HEK293 (cell line): ENCODE results near the gene PTPRF.

ENCODE experiments used
- MYNN ChIP-seq: fragments of 450-650 bp; formaldehyde crosslinking; IDR thresholded peaks from 2 replicates; pipeline ENCODE4 v1.5.1; 2016; ENCODE audit warnings: missing biosample characterization, missing genetic modification characterization, borderline replicate concordance
- RBAK ChIP-seq: fragments of 450-650 bp; formaldehyde crosslinking; IDR thresholded peaks from 2 replicates; pipeline ENCODE4 v1.5.1; 2016; ENCODE audit warnings: missing biosample characterization, missing genetic modification characterization
- SP2 ChIP-seq: fragments of 450-650 bp; formaldehyde crosslinking; IDR thresholded peaks from 2 replicates; pipeline ENCODE4 v1.5.1; 2016; ENCODE audit warnings: missing biosample characterization, missing genetic modification characterization
- TCF7L2 ChIP-seq: IDR thresholded peaks from 2 replicates; pipeline ENCODE4 v1.6.1; 2011; ENCODE audit warnings: low read depth, mild to moderate bottlenecking, inconsistent platforms, low read length, moderate library complexity, borderline replicate concordance
- ZBTB1 ChIP-seq: fragments of 450-650 bp; formaldehyde crosslinking; IDR thresholded peaks from 2 replicates; pipeline ENCODE4 v1.5.1; 2016; ENCODE audit warnings: missing biosample characterization, missing genetic modification characterization
- ZNF184 ChIP-seq: fragments of 450-650 bp; IDR thresholded peaks from 2 replicates; pipeline ENCODE4 v1.5.1; 2018; ENCODE audit warnings: missing biosample characterization, mild to moderate bottlenecking, missing genetic modification characterization
- ZNF202 ChIP-seq: fragments of 450-650 bp; formaldehyde crosslinking; IDR thresholded peaks from 2 replicates; pipeline ENCODE4 v1.5.1; 2016; ENCODE audit warnings: missing biosample characterization, missing genetic modification characterization, borderline replicate concordance
- ZNF248 ChIP-seq: fragments of 450-650 bp; formaldehyde crosslinking; IDR thresholded peaks from 2 replicates; pipeline ENCODE4 v1.5.1; 2017; ENCODE audit warnings: missing biosample characterization, missing genetic modification characterization
- TF ChIP-seq, protein P1 (sequence below): fragments of 450-650 bp; formaldehyde crosslinking; IDR thresholded peaks from 2 replicates; pipeline ENCODE4 v1.5.1; 2016; ENCODE audit warnings: missing biosample characterization, missing genetic modification characterization

DNA sequence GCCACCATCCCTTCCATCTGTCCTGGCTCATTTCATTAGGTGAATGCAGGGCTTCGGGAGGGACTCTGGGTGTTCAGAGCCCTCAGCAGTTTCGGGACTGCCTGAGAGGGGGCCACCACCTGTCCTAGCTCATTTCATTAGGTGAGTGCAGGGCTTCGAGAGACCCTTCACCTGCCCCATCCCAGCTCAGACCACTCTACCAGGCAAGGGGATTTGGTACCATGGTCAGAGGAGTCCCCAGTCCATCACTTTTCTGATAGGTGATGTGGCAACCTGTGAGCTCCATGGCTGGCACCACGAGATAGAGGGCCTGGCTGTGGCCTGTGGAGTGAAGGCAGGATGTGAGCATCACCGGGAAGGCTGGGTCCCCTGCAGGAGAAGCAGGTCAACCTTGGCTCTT lies 86.3 kb downstream of the PTPRF start:
- TF ChIP-seq, protein P1, sequence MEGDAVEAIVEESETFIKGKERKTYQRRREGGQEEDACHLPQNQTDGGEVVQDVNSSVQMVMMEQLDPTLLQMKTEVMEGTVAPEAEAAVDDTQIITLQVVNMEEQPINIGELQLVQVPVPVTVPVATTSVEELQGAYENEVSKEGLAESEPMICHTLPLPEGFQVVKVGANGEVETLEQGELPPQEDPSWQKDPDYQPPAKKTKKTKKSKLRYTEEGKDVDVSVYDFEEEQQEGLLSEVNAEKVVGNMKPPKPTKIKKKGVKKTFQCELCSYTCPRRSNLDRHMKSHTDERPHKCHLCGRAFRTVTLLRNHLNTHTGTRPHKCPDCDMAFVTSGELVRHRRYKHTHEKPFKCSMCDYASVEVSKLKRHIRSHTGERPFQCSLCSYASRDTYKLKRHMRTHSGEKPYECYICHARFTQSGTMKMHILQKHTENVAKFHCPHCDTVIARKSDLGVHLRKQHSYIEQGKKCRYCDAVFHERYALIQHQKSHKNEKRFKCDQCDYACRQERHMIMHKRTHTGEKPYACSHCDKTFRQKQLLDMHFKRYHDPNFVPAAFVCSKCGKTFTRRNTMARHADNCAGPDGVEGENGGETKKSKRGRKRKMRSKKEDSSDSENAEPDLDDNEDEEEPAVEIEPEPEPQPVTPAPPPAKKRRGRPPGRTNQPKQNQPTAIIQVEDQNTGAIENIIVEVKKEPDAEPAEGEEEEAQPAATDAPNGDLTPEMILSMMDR (tag by site-specific recombination) = no peak
- TF ChIP-seq SP2 (tag by site-specific recombination) (no peak), ZNF184 (tag by site-specific recombination) (no peak), TCF7L2 (no peak), RBAK (tag by site-specific recombination) (no peak), ZNF248 (tag by site-specific recombination) (no peak), ZBTB1 (tag by site-specific recombination) (no peak), ZNF202 (tag by site-specific recombination) (no peak), MYNN (tag by site-specific recombination) (no peak)
